22Rv1 (cell line): ENCODE data around the gene PTCD3.

Source experiments
- H3K27ac ChIP-seq: fragments of 450-650 bp; 2 replicates; pipeline ENCODE4 v1.5.1; 2017
- ZFX ChIP-seq: fragments of 450-650 bp; IDR thresholded peaks from 2 replicates; pipeline ENCODE4 v1.6.1; 2017; ENCODE audit warnings: antibody characterized with exemption, borderline replicate concordance
- TF ChIP-seq, protein P1 (sequence below): fragments of 450-650 bp; IDR thresholded peaks from 2 replicates; pipeline ENCODE4 v1.5.1; 2017; ENCODE audit warnings: mild to moderate bottlenecking

The PTCD3 gene

DNA sequence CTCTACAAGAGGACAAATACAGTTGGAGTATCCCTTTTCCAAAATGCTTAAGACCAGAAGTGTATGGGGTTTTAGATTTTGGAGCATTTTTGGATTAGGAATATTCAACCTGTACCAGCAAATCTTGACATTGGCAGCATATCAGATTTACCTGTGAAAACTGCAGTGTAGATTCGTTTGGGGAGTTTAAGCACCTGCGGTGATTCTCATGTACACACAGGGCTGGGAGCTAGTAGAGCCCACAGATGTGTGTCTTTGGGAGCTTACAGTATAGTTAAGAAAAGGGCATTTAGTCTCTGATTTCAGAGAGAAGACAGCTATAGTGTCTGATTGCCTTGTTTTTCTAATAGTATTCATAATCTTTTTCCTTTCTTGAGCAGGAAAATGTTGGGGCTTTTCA lies 30.1 kb downstream of the PTCD3 start:
- H3K27ac ChIP-seq, result no peak overlapping the region
- TF ChIP-seq, protein P1, sequence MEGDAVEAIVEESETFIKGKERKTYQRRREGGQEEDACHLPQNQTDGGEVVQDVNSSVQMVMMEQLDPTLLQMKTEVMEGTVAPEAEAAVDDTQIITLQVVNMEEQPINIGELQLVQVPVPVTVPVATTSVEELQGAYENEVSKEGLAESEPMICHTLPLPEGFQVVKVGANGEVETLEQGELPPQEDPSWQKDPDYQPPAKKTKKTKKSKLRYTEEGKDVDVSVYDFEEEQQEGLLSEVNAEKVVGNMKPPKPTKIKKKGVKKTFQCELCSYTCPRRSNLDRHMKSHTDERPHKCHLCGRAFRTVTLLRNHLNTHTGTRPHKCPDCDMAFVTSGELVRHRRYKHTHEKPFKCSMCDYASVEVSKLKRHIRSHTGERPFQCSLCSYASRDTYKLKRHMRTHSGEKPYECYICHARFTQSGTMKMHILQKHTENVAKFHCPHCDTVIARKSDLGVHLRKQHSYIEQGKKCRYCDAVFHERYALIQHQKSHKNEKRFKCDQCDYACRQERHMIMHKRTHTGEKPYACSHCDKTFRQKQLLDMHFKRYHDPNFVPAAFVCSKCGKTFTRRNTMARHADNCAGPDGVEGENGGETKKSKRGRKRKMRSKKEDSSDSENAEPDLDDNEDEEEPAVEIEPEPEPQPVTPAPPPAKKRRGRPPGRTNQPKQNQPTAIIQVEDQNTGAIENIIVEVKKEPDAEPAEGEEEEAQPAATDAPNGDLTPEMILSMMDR, result no peak
- TF ChIP-seq ZFX, result no peak

DNA sequence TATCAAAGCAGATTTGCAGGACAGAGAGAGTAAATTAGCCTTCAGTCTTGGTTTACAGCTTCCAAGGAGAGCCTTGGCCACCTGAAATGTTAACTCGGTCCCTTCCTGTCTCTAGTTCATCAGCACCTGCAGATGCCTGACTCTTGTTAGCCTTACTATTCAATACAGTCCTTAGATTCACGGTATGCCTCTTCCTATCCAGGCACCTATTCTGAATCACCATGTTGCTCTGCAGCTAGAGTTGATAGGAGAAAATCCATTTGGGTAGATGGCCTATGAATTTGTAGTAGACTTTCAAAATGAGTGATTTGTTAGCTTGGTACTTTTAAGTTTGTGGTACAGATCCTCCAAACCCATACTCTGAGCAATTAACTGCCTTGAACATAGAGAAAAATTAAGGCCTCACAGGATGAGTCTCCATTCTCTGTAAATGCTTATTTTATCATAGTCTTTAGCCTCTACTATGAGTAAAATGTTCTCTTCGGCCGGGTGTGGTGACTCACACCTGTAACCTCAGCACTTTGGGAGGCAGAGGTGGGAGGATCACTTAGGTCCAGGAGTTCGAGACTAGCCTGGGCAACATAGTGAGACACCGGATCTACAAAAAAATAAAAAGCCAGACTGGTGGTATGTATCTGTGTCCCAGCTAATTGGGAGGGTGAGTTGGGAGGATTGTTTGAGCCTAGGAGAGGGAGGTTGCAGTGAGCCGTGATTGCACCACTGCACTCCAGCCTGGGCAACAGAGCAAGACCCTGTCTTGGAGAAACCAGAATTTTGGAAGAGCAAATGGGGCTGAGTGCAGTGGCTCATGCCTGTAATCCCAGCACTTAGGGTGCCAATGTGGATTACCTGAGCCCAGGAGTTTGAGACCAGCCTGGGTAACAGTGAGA lies 32.9 kb downstream of the PTCD3 start:
- TF ChIP-seq, protein P1, result no peak
- no peak for TF ChIP-seq ZFX
- no peak overlapping the region for H3K27ac ChIP-seq

DNA sequence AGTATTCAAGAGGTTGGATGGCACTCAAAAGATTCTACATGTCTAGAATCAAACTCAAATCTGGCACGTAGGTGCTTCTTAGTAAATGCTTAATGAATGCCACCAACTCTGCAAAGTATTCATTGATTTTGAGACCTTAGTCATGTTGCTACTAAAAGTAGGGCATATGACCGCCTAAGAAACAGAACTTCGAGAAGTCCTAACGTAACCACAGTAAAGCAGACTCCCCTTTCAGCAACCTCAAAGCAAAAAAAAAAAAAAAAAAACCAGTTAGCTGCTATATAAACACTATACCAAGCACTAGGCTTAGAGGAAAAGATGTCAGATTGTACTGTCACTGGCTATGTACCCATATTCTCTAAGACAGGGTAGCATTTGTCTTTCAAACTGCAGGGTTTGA lies 33.9 kb downstream of the PTCD3 start:
- TF ChIP-seq, protein P1, result no peak
- TF ChIP-seq ZFX, result no peak
- no peak overlapping the region for H3K27ac ChIP-seq

DNA sequence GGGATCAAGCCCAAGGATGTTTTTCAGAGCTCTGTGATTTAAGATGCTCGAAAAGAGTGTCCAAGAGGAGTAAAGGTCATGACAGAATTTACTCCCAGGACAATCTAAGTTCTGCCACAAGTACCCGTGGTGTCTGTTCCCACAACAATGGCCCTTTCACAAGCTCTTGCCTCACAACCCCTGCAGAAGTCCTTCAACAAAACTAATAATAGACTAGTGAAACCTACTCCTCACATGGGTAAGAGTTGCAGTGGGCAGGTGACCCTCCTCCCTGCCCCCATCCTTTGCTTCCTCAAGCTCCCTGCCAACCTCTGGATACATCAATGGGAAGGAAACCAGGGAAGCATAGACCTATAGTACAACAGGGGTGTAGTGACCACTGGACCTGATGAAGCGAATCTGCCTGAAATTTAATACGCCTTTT lies 34.9 kb downstream of the PTCD3 start:
- H3K27ac ChIP-seq, result peak overlapping the region; percentile 14; the same call in 1 of the 2 replicates
- TF ChIP-seq, protein P1, result no peak
- TF ChIP-seq ZFX, result no peak

DNA sequence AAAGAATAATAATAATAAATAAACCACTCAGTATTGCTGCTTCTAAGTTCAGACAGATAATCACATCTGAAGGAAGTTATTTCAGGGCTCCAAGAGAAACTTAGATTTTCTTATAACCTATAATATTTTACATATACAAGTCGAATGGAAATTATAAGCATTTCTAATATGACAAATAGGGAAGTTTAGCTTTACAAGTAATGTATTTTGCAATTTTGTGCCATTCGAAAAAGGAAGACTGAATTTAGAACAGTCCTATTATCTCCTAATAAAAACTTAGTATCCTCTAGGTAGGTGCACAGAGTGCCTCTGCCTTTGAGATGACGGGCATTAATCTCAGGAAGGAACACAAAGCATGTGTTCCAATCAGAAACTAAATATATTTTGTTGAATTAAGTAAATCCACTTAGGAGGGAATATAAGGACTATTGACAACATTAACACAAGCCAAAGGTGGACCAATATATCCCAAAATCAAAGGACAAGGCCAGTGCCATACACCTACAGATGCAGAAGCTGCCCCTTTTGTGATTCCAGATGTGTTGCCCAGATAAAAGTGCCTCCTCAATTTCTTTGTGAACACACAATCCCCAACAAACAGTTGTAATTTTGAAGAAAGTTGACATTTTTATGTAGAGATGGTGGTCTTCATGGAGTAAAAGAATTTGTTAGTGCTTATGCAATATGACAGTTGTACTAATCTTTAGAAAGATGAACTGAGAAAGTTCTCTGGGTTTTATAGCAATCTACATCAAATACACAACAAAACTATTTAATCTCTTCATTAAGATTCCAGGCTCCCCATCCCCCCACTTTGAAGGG lies 36.6 kb downstream of the PTCD3 start:
- TF ChIP-seq, protein P1, result no peak
- no peak for TF ChIP-seq ZFX
- no peak overlapping the region; the same call in 1 of the 2 replicates for H3K27ac ChIP-seq

DNA sequence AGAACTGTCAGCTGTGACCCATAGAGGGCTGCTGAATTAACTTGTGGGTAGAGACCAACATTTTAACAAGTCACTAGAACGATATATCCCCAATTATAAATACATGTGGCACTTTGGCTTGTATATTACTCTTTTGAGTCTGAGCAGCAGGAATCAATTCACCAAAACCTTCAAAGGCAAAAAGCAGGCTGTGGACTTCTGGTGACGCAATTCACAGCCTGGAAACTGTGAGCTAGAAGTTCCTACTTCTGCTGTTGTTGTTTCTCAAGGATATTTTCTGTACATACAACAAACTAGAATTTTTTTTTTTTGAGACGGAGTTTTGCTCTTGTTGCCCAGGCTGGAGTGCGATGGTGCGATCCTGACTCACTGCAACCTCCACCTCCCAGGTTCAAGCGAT lies 37.3 kb downstream of the PTCD3 start:
- H3K27ac ChIP-seq, result no peak overlapping the region
- TF ChIP-seq, protein P1, result no peak
- no peak for TF ChIP-seq ZFX
